ENCODE data around the gene ISOC2.

DNA sequence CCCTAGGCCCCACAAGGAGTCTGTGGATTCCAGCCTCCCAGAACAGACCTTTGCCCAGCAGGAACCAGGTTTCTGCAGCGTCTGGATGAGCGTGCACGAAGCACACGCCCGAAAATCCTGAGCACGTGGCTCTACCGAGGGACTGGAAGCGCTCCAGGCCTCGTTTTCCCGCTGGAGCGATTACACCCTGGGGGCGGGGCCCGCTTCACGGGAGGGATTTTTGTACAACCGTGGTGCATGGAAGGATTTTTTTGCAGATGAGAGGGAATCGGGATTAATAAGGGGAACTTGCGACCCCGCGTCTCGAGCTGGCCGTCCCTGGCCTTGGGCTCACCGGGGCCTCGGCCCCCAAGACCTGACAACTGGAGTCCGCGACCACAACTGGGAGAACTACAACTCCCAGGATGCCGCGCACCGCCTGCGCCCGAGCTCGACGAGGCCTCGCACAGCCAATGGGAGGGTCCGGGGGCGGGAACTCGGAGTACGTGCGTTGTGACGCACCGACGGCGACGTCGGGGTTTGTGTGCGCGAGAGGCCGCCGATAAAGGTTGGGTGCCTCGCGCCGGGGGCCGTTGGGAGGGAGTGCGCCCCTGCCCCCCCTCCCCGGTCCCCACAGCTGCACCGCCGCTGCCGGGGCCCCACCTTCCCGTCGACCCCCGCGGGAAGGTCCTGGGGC, 14.8 kb upstream of the ISOC2 start, which contains the start of gene ZNF628:
- TF ChIP-seq, protein P1, sequence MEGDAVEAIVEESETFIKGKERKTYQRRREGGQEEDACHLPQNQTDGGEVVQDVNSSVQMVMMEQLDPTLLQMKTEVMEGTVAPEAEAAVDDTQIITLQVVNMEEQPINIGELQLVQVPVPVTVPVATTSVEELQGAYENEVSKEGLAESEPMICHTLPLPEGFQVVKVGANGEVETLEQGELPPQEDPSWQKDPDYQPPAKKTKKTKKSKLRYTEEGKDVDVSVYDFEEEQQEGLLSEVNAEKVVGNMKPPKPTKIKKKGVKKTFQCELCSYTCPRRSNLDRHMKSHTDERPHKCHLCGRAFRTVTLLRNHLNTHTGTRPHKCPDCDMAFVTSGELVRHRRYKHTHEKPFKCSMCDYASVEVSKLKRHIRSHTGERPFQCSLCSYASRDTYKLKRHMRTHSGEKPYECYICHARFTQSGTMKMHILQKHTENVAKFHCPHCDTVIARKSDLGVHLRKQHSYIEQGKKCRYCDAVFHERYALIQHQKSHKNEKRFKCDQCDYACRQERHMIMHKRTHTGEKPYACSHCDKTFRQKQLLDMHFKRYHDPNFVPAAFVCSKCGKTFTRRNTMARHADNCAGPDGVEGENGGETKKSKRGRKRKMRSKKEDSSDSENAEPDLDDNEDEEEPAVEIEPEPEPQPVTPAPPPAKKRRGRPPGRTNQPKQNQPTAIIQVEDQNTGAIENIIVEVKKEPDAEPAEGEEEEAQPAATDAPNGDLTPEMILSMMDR (IDR thresholded peaks at IDR 0.05; ENCODE audit: borderline replicate concordance, extremely low read depth, low read length, poor library complexity, severe bottlenecking): no peak
- no peak for TF ChIP-seq EZH2 (IDR thresholded peaks at IDR 0.05; ENCODE audit: borderline replicate concordance, low read depth, low read length, severe bottlenecking)

Measured in DND-41 (cell line).